CD4-positive, alpha-beta T cell treated with Interleukin-4 for 1 hour (primary cell): ENCODE results near the gene PNPLA7.
A peak's percentile ranks its signal among the peaks of the same experiment; 100 is the strongest.

Experiments used
- DNase-seq, 2 donors: peaks; one replicate each; pipeline ENCODE4 v3.0.0-alpha.2; 2020 to 2022

The PNPLA7 gene

DNA sequence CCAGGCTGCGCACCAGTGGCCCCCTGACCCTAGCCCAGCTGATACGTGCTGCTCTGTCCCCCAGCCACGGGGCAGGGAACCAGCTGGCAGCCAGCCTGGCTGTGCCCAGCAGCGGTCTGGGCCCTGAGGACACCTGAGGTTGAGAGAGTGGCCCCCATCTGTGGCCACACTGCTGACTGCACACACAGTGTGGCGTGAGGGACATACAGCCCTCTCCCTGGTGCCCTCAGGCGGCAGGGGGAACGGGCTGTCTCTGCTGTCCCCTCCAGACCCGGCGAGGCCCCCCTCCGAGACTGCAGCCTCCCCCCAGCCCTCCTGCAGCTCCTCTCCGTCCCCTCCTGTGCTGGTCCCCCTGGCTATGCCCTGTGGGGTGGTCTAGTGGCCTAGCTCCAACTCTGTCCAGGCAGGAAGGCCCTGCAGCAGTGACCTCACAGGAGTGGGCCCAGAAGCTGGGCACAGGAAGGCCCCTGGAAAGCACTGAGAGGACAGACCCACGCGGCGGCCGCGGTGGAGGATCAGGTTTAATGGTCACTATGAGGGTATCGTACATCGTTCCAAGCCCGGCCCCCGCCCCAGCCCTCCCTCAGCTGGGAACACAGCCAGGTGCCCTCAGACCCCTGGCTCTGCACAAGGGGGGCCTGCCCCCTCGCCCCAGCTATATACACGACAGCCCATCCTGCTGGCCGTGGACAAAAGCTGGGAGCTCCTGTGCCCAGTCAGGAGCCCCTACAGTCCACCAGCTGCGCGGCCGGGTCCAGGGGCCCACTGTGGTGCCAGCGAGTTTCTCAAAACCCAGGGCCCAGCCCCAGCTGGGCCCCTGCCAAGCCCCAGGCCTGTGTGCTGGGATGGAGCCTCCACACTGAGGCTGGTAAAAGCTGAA lies 102.2 kb downstream of the PNPLA7 start:
- no peak for DNase-seq

GRCh38 chr9:137446851-137447471 lies 103.2 kb downstream of the PNPLA7 start:
- DNase-seq = peak in 1 of 2 donors; percentile 42

DNA sequence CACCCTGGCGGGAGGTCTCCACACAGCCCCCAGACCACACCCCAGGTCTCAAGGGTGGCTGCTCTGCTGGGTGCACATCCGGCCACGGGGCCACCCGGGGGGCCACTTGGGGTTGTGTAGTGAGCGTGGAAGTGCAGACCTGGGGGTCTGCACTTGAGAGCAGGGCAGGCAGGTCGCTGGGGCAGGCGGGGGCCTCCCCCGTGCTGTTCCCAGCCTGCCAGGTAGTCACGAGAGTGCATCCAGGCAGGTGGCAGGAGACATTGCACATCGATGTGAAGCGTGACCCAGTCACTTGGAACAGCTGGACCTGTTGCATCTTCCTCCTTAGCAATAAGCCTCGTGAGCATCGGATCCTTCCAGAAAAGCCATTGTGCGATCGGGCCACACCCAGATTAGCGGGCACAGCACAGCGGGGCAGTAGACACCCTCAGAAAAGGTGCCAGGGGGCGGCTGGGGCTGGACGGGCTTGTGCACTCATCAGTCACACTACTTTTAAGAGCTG lies 104.2 kb downstream of the PNPLA7 start:
- no peak for DNase-seq

GRCh38 chr9:137445275-137445807 lies 104.9 kb downstream of the PNPLA7 start:
- DNase-seq = peak; percentile 88

DNA sequence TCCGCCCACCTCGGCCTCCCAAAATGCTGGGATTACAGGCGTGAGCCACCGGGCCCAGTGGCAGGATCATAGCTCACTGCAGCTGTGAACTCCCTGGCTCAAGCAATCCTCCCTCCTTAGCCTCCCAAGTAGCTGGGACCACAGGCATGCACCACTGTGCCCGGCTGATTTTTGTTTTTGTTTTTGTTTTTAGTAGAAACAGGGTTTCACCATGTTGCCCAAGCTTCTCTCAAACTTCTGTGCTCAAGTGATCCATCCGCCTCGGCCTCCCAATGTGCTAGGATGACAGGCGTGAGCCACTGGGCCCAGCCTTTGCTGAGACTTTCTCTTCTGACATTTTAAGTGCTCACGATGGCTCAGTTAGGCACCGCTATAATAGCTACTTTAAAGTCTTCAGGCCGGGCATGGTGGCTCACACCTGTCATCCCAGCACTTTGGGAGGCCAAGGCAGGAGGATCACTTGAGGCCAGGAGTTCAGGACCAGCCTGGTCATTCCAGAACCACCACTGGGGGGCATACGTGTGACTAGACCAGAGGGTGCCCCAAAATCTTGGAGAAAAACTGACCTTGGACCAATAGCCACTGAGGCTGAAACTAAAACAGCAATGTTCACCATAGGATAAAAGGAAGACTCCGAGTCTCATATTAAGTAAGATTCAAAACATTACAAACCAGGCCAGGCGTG lies 106.0 kb downstream of the PNPLA7 start:
- DNase-seq = no peak

- no peak for DNase-seq
Measured at GRCh38 chr9:137441935-137442321, 108.3 kb downstream of the PNPLA7 start.

DNA sequence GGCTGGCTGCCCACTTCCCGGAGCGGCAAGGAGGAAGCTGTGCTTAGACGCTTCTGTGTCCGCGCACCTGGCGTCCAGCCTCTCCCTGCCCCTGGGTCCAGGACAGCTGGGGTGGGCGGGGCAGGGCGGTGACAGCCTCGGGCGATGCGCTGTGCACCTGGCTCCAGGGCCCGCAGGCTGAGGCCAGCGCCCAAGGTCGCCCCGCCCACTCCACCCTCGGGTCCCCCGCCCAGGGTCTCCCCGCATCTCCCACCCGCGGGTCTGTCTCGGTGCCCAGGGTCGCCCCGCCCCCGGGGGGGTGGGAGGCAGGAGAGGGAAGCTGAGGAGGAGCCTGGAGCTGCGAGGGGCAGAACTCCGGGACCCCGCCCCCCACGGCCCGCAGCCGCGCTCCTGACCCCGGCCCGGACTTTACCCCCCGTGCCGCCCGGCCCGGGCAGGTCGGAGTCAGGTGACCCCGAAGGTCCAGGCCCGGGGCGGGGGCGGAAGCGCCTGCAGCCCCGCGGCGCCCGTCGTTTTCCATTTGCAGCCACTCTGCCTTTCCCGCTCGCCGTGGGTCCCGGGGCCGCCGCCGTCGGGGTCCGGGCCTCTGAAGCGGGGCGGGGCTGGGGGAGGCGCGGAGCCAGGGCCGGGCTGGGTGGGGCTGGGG lies 108.8 kb downstream of the PNPLA7 start, which contains the start of gene ENTPD8:
Gene ENTPD8, minus strand, starts transcription at position 69 of the 646 bp plus-strand sequence. CDS start 3,072 bp downstream, outside the sequence.
- no peak for DNase-seq

DNA sequence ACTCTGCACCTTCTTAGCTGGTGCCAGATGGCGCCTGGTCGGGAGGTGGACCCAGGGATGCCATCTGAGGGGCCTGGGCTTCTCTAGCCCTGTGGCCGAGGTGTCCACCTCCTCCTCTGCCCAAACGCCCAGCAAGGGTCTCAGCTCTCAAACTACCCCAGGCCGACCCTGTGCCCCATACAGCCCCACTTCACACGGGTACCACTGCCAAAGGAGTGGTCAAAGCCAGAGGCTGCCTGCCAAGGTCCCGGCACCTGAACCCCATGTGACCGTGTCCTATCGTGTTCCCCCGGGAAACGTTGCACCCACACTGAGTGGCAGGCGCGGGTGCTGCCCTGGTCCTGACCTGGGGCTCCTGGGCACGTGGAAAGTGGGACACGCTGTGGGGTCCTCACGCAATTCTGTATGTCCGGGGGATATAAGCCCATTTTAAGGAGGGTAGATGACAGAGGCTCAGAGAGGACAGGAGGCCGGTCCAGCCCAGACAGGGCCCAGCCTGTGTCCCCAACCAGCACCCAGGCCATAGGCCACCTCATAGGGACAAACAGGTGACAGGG lies 111.0 kb downstream of the PNPLA7 start:
- no peak for DNase-seq

GRCh38 chr9:137438591-137439157 lies 111.5 kb downstream of the PNPLA7 start:
- DNase-seq = no peak

- DNase-seq = no peak
Measured at GRCh38 chr9:137437691-137438590, 112.3 kb downstream of the PNPLA7 start.

- no peak for DNase-seq
Measured at GRCh38 chr9:137436761-137437600, 113.2 kb downstream of the PNPLA7 start.

DNA sequence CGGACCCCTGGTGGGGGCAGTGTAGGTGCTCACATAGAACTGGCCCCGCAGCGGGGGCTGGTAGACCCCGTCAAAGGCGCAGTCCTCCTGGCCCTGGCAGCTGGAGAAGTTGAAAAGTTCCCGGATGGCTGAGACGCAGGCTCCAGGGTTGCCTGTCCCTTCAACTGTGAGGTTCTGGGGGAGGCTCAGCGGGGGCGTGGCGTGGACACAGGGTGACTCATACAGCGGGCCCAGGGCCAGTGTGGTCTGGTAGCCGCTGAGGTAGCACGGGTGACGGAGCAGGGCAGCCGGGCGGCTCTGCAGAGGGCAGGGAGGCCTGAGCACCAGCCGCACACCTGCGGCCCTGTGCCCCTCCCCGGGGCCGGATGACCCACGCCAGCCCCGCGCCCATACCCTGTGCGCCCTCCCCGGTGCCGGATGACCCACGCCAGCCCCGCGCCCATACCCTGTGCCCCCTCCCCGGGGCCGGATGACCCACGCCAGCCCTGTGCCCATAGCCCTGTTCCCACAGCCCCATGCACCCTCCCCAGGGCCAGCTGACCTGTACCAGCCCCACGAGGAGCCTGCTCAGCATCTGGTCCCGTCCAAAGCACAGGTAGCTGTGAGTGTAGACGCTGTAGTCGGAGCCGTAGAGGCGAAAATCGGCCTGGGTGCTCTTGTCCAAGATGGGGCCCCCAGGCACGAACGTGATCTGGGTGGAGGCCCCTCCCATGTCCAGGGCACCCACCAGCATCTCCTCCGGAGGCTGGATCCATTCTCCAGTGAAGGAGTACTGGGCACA lies 114.0 kb downstream of the PNPLA7 start:
- no peak for DNase-seq

DNA sequence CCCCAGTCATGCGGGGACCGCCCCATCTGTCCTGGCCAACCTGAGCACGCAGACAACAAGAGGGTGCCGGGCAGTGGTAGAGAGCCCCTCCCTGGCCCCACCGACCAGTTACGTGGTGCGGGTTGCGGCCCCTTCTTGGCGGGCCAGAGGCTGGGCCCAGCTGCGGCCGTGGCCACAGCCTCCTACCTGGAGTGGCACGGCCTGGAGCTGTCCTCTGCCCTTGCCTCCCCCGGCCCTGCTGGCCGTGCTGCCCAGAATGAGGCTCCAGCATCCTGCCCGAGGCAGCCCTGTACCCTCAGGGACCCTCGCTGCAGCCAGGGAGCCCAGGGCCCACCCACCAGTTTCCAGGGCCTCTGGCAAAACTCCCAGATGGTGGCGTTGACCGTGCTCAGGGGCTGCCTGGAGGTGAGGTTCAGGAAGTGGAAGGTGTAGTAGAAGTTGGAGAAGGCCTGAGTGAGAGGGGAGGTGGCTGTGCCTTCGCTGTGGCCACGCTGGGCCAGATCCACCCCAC lies 114.8 kb downstream of the PNPLA7 start:
- no peak for DNase-seq

DNA sequence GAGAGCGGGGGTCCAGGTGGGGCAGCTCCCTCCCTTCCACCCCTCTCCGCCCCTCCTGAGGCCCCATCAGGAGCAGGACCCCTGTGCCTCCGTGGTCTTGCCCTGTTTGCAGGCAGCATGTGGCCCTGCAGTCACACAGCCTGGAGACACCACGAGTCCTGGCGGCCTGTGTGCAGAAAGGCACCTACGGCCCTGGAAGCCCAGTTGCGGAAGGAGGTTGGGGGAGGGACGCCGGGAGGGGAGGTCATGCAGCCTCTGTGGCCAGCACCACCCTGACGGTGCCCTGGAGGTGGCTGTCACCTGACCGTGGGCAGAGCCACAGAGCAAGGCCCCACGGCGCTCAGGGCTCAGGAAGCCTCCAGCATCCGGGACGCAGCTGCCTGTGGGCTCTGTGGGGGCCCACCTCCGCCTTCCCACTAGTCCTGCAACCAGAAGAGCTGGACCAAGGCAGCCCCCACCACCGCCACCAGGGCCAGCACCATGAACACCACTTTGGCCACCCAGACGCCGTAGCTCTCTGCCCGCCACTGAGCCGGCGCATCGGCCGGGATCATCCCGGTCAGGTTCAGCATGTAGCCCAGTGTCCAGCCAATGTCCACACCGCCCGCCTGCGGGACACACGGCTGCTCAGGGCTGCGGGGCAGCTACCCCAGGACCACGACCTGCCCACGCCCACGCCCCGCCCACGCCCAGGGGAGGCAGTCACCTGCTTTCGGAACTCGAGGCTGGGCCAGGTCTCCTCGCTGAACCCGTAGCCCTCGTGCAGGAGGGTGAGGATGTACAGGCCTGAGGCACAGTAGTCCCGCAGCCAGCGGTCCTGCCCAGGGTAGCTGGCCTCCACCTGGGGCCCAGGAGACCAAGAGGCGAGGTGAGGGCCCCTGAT lies 115.5 kb downstream of the PNPLA7 start:
- DNase-seq = no peak

DNA sequence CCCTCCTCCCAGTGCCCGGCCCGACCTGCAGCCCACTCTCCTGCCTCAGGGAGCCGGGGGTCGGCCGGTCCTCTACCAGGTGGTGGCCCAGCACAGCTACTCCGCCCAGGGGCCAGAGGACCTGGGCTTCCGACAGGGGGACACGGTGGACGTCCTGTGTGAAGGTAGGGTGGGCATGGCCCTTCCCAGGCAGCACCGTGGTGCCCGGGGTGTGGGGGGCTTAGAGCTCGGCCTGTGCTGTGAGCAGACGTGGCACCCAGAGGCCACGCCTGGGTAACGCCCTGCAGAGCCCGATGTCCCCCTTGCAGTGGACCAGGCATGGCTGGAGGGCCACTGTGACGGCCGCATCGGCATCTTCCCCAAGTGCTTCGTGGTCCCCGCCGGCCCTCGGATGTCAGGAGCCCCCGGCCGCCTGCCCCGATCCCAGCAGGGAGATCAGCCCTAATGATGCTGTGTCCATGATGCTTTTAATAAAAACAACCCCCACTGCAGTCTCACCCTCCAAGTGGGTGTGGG lies 116.2 kb downstream of the PNPLA7 start:
- no peak for DNase-seq

DNA sequence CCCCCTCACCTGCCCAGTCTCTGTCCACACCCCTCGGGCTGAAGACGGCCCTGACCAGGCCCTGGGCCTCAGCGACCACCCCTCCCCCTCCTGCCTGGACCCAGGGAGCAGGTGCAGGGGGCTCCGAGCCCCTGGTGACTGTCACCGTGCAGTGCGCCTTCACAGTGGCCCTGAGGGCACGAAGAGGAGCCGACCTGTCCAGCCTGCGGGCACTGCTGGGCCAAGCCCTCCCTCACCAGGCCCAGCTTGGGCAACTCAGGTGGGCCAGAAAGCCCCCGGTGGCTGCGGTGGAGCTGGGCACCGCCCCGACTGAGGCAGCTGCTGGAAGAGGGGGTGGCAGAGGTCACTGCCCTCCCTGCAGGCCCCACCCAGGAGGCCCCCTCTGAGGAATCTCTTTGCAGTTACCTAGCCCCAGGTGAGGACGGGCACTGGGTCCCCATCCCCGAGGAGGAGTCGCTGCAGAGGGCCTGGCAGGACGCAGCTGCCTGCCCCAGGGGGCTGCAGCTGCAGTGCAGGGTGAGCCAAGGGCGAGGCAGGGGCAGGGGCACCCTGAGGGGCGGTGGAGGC lies 116.8 kb downstream of the PNPLA7 start:
- DNase-seq = no peak

GRCh38 chr9:137432687-137433348 lies 117.4 kb downstream of the PNPLA7 start:
- no peak for DNase-seq
